IMR-90 (cell line): ENCODE data around the gene CDKN1A. TPM values are rescaled to one million over a fixed set of nuclear protein-coding genes. Genes with fewer than 3 reads are reported as not detected.

ENCODE experiments used
- ATAC-seq: fragments of 200-7000 bp; cut with Tn5 transposase; 2 replicates; pipeline ENCODE4 v1.9.1; 2020; ENCODE audit warnings: low read depth, mild to moderate bottlenecking, moderate library complexity
- BruUV-seq: library from RNA; stranded (reverse); fragments of 400-500 nt; replicated peaks from 2 replicates; lab custom pipeline; 2021; lab: Mats Ljungman, UMichigan
- CTCF ChIA-PET: fragments of 300-600 bp; formaldehyde crosslinking; extraction: SDS; loops from one replicate; lab custom pipeline; 2021; ENCODE audit warnings: antibody characterized with exemption; lab: Yijun Ruan, JAX
- POLR2A ChIA-PET: fragments of 300-600 bp; sonication (Branson Sonifier 250); formaldehyde crosslinking; loops from one replicate; lab custom pipeline; 2022; ENCODE audit warnings: antibody characterized with exemption; ENCODE audit not compliant: unreplicated experiment; lab: Charles Lee
- DNase-seq: peaks from one replicate; pipeline ENCODE4 v3.0.0; 2013
- H2AFZ ChIP-seq: replicated peaks from 2 replicates; pipeline ENCODE3; 2013; ENCODE audit warnings: low read length, mild to moderate bottlenecking; ENCODE audit not compliant: poor library complexity
- H2AK5ac ChIP-seq: 2 replicates; pipeline ENCODE4 v1.6.1; 2013; ENCODE audit warnings: low read depth, low read length, inconsistent platforms
- H2AK9ac ChIP-seq: replicated peaks from 2 replicates; pipeline ENCODE3; 2013; ENCODE audit warnings: mild to moderate bottlenecking, low read depth, low read length, moderate library complexity; ENCODE audit not compliant: poor library complexity
- H2BK120ac ChIP-seq: 2 replicates; pipeline ENCODE4 v1.6.1; 2013; ENCODE audit warnings: low read depth, low read length, inconsistent platforms
- H2BK15ac ChIP-seq: 3 replicates; pipeline ENCODE4 v1.6.1; 2013; ENCODE audit warnings: low read depth, low read length, inconsistent platforms
- H2BK20ac ChIP-seq: 2 replicates; pipeline ENCODE4 v1.6.1; 2013; ENCODE audit warnings: low read depth, mild to moderate bottlenecking, inconsistent platforms, low read length, moderate library complexity
- H2BK5ac ChIP-seq: 2 replicates; pipeline ENCODE4 v1.6.1; 2013; ENCODE audit warnings: mild to moderate bottlenecking, low read depth, low read length, inconsistent platforms; ENCODE audit not compliant: poor library complexity, severe bottlenecking
- H3K14ac ChIP-seq: replicated peaks from 2 replicates; pipeline ENCODE4 v1.6.1; 2013; ENCODE audit warnings: low read depth, low read length, inconsistent platforms
- H3K18ac ChIP-seq: 2 replicates; pipeline ENCODE4 v1.6.1; 2013; ENCODE audit warnings: low read depth, low read length, control low read depth
- H3K23ac ChIP-seq: 2 replicates; pipeline ENCODE4 v1.6.1; 2013; ENCODE audit warnings: low read depth, low read length, inconsistent platforms
- H3K27ac ChIP-seq: 2 replicates; pipeline ENCODE4 v1.5.1; 2013; ENCODE audit warnings: mild to moderate bottlenecking, control low read depth, low read length; ENCODE audit not compliant: insufficient read depth
- H3K27me3 ChIP-seq: 2 replicates; pipeline ENCODE4 v1.6.1; 2013; ENCODE audit warnings: low read length; ENCODE audit not compliant: control insufficient read depth, insufficient read depth
- H3K36me3 ChIP-seq: 2 replicates; pipeline ENCODE4 v1.6.1; 2013; ENCODE audit warnings: low read length, mixed read lengths; ENCODE audit not compliant: control insufficient read depth, insufficient read depth
- H3K4ac ChIP-seq: 2 replicates; pipeline ENCODE4 v1.6.1; 2013; ENCODE audit warnings: low read depth, low read length, inconsistent platforms
- H3K4me1 ChIP-seq: 2 replicates; pipeline ENCODE4 v1.6.1; 2013; ENCODE audit warnings: low read length, mixed read lengths; ENCODE audit not compliant: control insufficient read depth, insufficient read depth
- H3K4me2 ChIP-seq: 2 replicates; pipeline ENCODE4 v1.6.1; 2013; ENCODE audit warnings: low read depth, mild to moderate bottlenecking, control low read depth, low read length, moderate library complexity
- H3K4me3 ChIP-seq: 2 replicates; pipeline ENCODE4 v1.5.1; 2013; ENCODE audit warnings: low read depth, mild to moderate bottlenecking, control low read depth, low read length, moderate library complexity; ENCODE audit not compliant: insufficient read depth
- H3K56ac ChIP-seq: 2 replicates; pipeline ENCODE4 v1.6.1; 2013; ENCODE audit warnings: low read length, inconsistent platforms; ENCODE audit not compliant: insufficient read depth; ENCODE audit errors: extremely low read depth
- H3K79me1 ChIP-seq, 2 experiments: 2 replicates each; pipeline ENCODE4 v1.6.1; 2013; ENCODE audit warnings: low read length in 2 of 2, inconsistent platforms in 1 of 2, low read depth in 1 of 2
- H3K9ac ChIP-seq: 2 replicates; pipeline ENCODE4 v1.6.1; 2013; ENCODE audit warnings: low read depth, low read length, control low read depth
- H3K9me1 ChIP-seq: 2 replicates; pipeline ENCODE4 v1.6.1; 2013; ENCODE audit warnings: low read length, inconsistent platforms; ENCODE audit not compliant: insufficient read depth
- H3K9me3 ChIP-seq: 2 replicates; pipeline ENCODE4 v1.6.1; 2013; ENCODE audit warnings: low read length; ENCODE audit not compliant: control insufficient read depth, insufficient read depth
- H4K20me1 ChIP-seq: 2 replicates; pipeline ENCODE4 v1.6.1; 2013; ENCODE audit warnings: low read length, inconsistent platforms; ENCODE audit not compliant: insufficient read depth
- H4K5ac ChIP-seq: 2 replicates; pipeline ENCODE4 v1.6.1; 2013; ENCODE audit warnings: mild to moderate bottlenecking, low read depth, low read length, control low read depth
- H4K8ac ChIP-seq, 2 experiments: 2 replicates each; pipeline ENCODE4 v1.6.1; 2013; ENCODE audit warnings: low read depth in 2 of 2, low read length in 2 of 2, control low read depth in 1 of 2, inconsistent platforms in 1 of 2
- H4K91ac ChIP-seq: 2 replicates; pipeline ENCODE4 v1.6.1; 2013; ENCODE audit warnings: low read depth, low read length, inconsistent platforms; ENCODE audit not compliant: insufficient read depth
- CHD1 ChIP-seq: IDR thresholded peaks from 2 replicates; pipeline ENCODE4 v1.6.1; 2012; ENCODE audit warnings: low read depth, low read length, improper control_type of control experiment
- FOS ChIP-seq: fragments of 150-350 bp; IDR thresholded peaks from 2 replicates; pipeline ENCODE4 v1.6.1; 2016; ENCODE audit warnings: low read depth, low read length
- MAFK ChIP-seq: IDR thresholded peaks from 2 replicates; pipeline ENCODE4 v1.6.1; 2012; ENCODE audit warnings: low read depth, low read length, improper control_type of control experiment
- MXI1 ChIP-seq: IDR thresholded peaks from 2 replicates; pipeline ENCODE4 v1.6.1; 2012; ENCODE audit warnings: low read depth, mild to moderate bottlenecking, low read length, moderate library complexity, borderline replicate concordance
- RAD21 ChIP-seq: IDR thresholded peaks from 2 replicates; pipeline ENCODE4 v1.6.1; 2012; ENCODE audit warnings: low read length, improper control_type of control experiment
- WGBS, 2 experiments: methylation state at CpG; one replicate each; pipeline versions ENCODE4 v1.1.5 to v1.1.7; 2013; ENCODE audit warnings: missing lambda C conversion rate in 2 of 2; ENCODE audit not compliant: insufficient read length in 1 of 2; ENCODE audit errors: extremely low coverage in 2 of 2; 5-methylcytosine and 5-hydroxymethylcytosine counted together
- dilution Hi-C: fragments of 300-500 bp; cut with HindIII; formaldehyde crosslinking; loops from one replicate; pipeline ENCODE4 v1.14.3; 2018; ENCODE audit warnings: low sequenced_read_pairs; ENCODE audit not compliant: unreplicated experiment
- in situ Hi-C: fragments of 300-500 bp; cut with MboI; formaldehyde crosslinking; loops from 3 replicates; pipeline ENCODE4 v1.14.3; 2019; ENCODE audit warnings: low sequenced_read_pairs, inconsistent platforms, mixed read lengths
- intact Hi-C: fragments of 100-400 bp; cut with micrococcal nuclease; formaldehyde crosslinking; loops from 2 replicates; pipeline ENCODE4 v1.10.0; 2022
- polyA plus RNA-seq, 3 experiments: library from polyadenylated mRNA; depleted of rRNA; stranded (reverse); fragments of >200 nt; gene quantifications; 2 replicates each; pipeline ENCODE4 v1.2.3, GENCODE V29; 2012; ENCODE audit warnings: low replicate concordance in 1 of 3
- total RNA-seq: library from RNA; depleted of rRNA; stranded (reverse); fragments of >200 nt; gene quantifications from 2 replicates; pipeline ENCODE4 v1.2.3, GENCODE V29; 2012

The CDKN1A gene
- total and polyA plus RNA-seq, 2 of the 4 experiments (the other 2 are of a cell fraction) = 155 to 576 TPM

DNA sequence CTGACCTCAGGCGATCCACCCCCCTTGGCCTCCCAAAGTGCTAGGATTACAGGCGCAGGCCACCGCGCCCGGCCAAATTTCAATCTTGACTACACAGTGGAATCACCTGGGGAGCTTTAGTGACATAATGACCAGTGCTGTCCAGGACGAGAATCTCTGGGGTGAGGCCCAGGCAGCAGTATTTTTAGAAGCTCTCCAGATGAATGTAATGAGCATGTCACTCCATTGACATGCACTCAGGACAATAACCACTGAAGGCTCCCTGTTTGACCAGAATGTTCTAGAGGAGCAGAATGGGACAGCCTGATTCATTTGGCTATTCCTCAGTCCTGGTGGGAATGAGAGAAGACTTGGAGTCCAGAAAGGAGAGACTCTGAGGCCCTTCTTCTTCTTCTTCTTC, 45.1 kb upstream of the CDKN1A start (continued):
- TF ChIP-seq MAFK = no peak

DNA sequence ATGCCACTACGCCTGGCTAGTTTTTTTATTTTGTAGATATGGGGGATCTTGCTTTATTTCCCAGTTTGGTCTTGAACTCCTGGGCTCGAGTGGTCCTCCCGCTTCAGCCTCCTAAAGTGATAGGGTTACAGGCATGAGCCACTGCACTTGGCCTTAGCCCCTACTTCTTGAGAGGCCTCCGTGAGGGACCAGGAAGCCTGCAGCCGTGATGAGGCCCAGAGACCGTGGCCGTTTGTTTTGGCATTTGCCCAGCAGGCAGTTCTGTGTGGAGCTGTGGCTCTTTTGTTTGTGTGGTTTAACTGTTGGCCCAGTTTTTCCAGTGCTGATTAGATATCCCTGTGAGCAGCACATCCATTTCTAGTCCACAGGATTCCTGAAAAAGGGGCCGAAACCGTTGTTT, 44.6 kb upstream of the CDKN1A start:
- H3K4me3 ChIP-seq = no peak overlapping the region
- peak overlapping the region; percentile 47 for H3K18ac ChIP-seq
- H2BK120ac ChIP-seq = peak overlapping the region; percentile 71; the same call in 1 of the 2 replicates
- H4K8ac ChIP-seq = peak overlapping the region in 1 of 2 experiments; percentile 35; a peak in 1 of 4 replicates
- peak overlapping the region; percentile 29 for H3K4me2 ChIP-seq
- H3K56ac ChIP-seq = 0 out of 2 replicates have a peak overlapping the region, but pooled peaks have one; percentile 5
- no peaks in the 10 kb centered on the region for H3K9me1 ChIP-seq
- BruUV-seq = no TSS peak
- peak overlapping the region; percentile 15 for H2AFZ ChIP-seq
- ChIA-PET POLR2A (interaction anchor here (1.2 to 1.5 kb wide), 2 partner anchors 33 to 45 kb away, joined by 3 to 10 read pairs; partner anchors contain the start of gene CDKN1A), CTCF (no interaction called here)
- H4K20me1 ChIP-seq = no peaks in the 10 kb centered on the region
- no peak for TF ChIP-seq CHD1
- no peak for TF ChIP-seq FOS
- no peak for TF ChIP-seq MXI1
- 0 out of 2 replicates have a peak, but pooled peaks have one; percentile 6 for TF ChIP-seq RAD21
- no CpG with 5 or more reads among the region's 9 CpGs for WGBS, 2 experiments
- H2AK9ac ChIP-seq = no peak overlapping the region
- in situ Hi-C loops = no loop called here
- peak overlapping the region; percentile 40; the same call in 1 of the 2 replicates for H4K5ac ChIP-seq
- peak overlapping the region; percentile 43; the same call in 1 of the 3 replicates for H2BK15ac ChIP-seq
- peak overlapping the region; percentile 68 for H3K4ac ChIP-seq
- ATAC-seq = peak; percentile 90
- H3K14ac ChIP-seq = no peak overlapping the region; the same call in 1 of the 2 replicates
- H2BK20ac ChIP-seq = 0 out of 2 replicates have a peak overlapping the region, but pooled peaks have one; percentile 36
- peak overlapping the region; percentile 67; the same call in 1 of the 2 replicates for H2AK5ac ChIP-seq
- H4K91ac ChIP-seq = peak overlapping the region; percentile 30; the same call in 1 of the 2 replicates
- peak overlapping the region; percentile 58; the same call in 1 of the 2 replicates for H3K27ac ChIP-seq
- peak overlapping the region; percentile 2 for H2BK5ac ChIP-seq
- peak; percentile 87 for DNase-seq
- H3K9me3 ChIP-seq = no peaks in the 10 kb centered on the region
- no peak overlapping the region for H3K23ac ChIP-seq
- intact Hi-C loops = no loop called here
- H3K4me1 ChIP-seq = peaks cover 7% of the 10 kb centered on the region; the same call in 1 of the 2 replicates
- dilution Hi-C loops = no loop called here
- peak overlapping the region; percentile 19; the same call in 1 of the 2 replicates for H3K9ac ChIP-seq
- H3K79me1 ChIP-seq = 0 out of 4 replicates have a peak, but pooled peaks cover 0 to 2% of the 10 kb centered on the region in 2 experiments
- H3K36me3 ChIP-seq = no peaks in the 10 kb centered on the region
- H3K27me3 ChIP-seq = no peaks in the 10 kb centered on the region
